Measurements from ENCODE around the gene ASIC3. TPM values are rescaled to one million over a fixed set of nuclear protein-coding genes. Genes with fewer than 3 reads are reported as not detected.

ASIC3 gene
- total RNA-seq, 6 experiments from 2014 or later, result 0.53 to 1.2 (median 1.2) TPM

DNA sequence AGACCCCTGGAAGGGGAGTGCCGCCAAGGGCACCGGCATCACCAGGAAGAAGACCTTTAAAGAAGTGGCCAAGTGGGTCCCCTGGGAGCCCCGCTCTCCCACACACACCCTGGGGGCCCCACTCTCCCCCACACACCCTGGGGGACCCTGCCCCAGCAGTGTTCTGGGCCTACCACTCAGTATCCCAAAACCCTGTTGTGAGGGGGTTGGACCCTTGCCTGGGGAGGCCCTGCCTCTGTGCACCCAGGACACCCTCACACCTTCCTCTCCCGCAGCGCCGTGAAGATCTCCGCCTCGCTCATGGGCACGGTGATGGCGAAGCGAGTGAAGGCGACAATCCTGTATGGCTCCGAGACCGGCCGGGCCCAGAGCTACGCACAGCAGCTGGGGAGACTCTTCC is 46.8 kb upstream of the ASIC3 start:
- TF ChIP-seq, protein P1, sequence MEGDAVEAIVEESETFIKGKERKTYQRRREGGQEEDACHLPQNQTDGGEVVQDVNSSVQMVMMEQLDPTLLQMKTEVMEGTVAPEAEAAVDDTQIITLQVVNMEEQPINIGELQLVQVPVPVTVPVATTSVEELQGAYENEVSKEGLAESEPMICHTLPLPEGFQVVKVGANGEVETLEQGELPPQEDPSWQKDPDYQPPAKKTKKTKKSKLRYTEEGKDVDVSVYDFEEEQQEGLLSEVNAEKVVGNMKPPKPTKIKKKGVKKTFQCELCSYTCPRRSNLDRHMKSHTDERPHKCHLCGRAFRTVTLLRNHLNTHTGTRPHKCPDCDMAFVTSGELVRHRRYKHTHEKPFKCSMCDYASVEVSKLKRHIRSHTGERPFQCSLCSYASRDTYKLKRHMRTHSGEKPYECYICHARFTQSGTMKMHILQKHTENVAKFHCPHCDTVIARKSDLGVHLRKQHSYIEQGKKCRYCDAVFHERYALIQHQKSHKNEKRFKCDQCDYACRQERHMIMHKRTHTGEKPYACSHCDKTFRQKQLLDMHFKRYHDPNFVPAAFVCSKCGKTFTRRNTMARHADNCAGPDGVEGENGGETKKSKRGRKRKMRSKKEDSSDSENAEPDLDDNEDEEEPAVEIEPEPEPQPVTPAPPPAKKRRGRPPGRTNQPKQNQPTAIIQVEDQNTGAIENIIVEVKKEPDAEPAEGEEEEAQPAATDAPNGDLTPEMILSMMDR (IDR thresholded peaks at IDR 0.05), result no peak
- no peak for TF ChIP-seq POLR2A (IDR thresholded peaks at IDR 0.05)
- no peak overlapping the region for H3K4me3 ChIP-seq
- 93% methylated on average over 2 of the region's 16 CpGs for WGBS (ENCODE audit: insufficient coverage, low coverage, low lambda C conversion rate, missing lambda C conversion rate)

DNA sequence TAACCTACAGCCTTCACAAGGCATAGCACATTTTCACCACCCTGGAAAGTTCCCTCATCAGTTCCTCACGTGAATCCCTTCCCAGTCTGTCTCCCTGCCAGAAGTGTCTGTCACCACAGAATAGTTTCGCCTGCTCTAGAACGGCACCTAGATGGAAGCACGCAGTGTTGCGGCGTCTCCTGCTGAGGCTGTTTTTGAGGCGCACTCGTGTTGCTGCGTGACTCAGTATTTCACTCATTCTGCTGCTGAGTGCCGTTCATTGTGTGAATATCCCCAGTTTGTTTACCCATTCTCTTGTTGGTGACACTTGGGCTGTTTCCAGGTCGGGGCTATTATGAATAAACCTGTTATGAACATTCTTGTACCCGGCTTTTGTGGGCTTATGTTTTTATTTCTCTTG is 44.8 kb upstream of the ASIC3 start:
- DNase-seq (no peak), ATAC-seq (no peak)
- Histone ChIP-seq H3K4me3 (no peak overlapping the region), H3K27me3 (no peaks in the 10 kb centered on the region), H3K36me3 (no peaks in the 10 kb centered on the region), H3K27ac (no peak overlapping the region), H3K9me3 (no peaks in the 10 kb centered on the region), H3K4me1 (peaks cover 0 to 1% (median 0%) of the 10 kb centered on the region in 4 donors)
- no peak for TF ChIP-seq POLR2A (IDR thresholded peaks at IDR 0.05)
- TF ChIP-seq, protein P1 (IDR thresholded peaks at IDR 0.05), result no peak
- 73% methylated on average over 12 of the region's 12 CpGs for whole genome bisulfite sequencing (ENCODE audit: insufficient coverage, low coverage, low lambda C conversion rate, missing lambda C conversion rate)
- intact Hi-C loops (cut with DNase I), result no loop called here

More for the DNA sequence above, 46.8 kb upstream of the ASIC3 start:
- no peak for ATAC-seq
- intact Hi-C loops (cut with DNase I), result no loop called here
- Histone ChIP-seq H3K9me3 (no peaks in the 10 kb centered on the region), H3K36me3 (no peaks in the 10 kb centered on the region), H3K27ac (no peak overlapping the region), H3K4me1 (no peaks in the 10 kb centered on the region), H3K27me3 (no peaks in the 10 kb centered on the region)
- DNase-seq, result no peak

DNA sequence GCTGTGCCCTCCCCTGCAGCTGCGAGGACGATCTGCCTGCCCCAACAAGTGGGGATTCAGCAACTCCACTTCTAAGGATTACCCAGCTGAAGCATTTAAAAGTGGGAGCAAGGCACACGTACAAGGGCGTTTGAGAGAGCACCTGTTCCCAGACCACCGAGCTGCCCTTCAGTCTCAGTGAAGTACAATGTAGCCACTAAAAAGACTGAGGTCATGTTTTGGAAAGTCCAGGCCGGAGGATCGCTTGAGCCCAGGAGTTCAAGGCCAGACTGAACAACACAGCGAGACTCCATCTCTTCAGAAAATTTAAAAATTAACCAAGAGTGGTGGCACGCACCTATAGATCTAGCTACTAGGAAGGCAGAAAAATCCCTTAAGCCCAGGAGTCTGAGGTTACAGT is 42.8 kb upstream of the ASIC3 start:
- Histone ChIP-seq H3K36me3 (no peaks in the 10 kb centered on the region), H3K27me3 (no peaks in the 10 kb centered on the region), H3K27ac (no peak overlapping the region), H3K4me1 (peaks cover 0 to 4% (median 0%) of the 10 kb centered on the region in 4 donors), H3K9me3 (no peaks in the 10 kb centered on the region), H3K4me3 (no peak overlapping the region)
- 40% methylated on average over 5 of the region's 9 CpGs for WGBS (ENCODE audit: insufficient coverage, low coverage, low lambda C conversion rate, missing lambda C conversion rate)
- no peak for ATAC-seq
- intact Hi-C loops (cut with DNase I), result no loop called here
- no peak for TF ChIP-seq POLR2A (IDR thresholded peaks at IDR 0.05)
- TF ChIP-seq, protein P1 (IDR thresholded peaks at IDR 0.05), result no peak
- no peak for DNase-seq

DNA sequence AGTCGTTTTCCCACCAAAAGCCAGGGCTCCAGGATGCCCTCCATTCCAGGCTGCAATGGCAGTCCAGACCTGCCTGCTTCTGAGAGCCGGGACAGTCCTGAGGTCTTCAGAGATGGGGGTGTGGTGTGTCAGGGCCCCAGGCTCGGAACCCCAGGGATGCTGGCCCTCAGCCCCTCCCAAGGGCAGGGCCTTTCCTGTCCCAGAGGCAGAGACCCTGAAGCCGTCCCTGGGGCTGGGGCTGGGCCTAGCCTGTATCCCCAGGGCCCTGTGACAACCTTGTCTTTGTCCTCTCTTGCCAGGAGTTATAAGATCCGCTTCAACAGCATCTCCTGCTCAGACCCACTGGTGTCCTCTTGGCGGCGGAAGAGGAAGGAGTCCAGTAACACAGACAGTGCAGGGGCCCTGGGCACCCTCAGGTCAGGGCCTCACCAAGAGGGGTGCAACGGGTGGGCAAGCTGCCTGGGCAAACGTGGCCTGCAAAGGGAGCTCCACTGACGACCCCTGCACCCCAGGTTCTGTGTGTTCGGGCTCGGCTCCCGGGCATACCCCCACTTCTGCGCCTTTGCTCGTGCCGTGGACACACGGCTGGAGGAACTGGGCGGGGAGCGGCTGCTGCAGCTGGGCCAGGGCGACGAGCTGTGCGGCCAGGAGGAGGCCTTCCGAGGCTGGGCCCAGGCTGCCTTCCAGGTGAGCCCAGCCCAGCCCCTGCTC is 41.6 kb upstream of the ASIC3 start:
- WGBS (ENCODE audit: insufficient coverage, low coverage, low lambda C conversion rate, missing lambda C conversion rate), result 56% methylated on average over 1 of the region's 23 CpGs
- Histone ChIP-seq H3K4me1 (peaks cover 0 to 4% (median 0%) of the 10 kb centered on the region in 4 donors), H3K36me3 (no peaks in the 10 kb centered on the region), H3K27ac (no peak overlapping the region), H3K27me3 (no peaks in the 10 kb centered on the region), H3K9me3 (no peaks in the 10 kb centered on the region), H3K4me3 (no peak overlapping the region)
- intact Hi-C loops (cut with DNase I), result no loop called here
- peak in 2 of 3 donors; percentile 42 to 52 for DNase-seq
- ATAC-seq, result no peak
- TF ChIP-seq POLR2A (IDR thresholded peaks at IDR 0.05), result no peak
- TF ChIP-seq, protein P1 (IDR thresholded peaks at IDR 0.05), result no peak

Measured in right lobe of liver (tissue), 6 donors.